Breast epithelium (tissue), 3 donors: Measurements from ENCODE around the gene FCN3.

Experiments used
- CTCF ChIP-seq, 3 donors: fragments of 450-650 bp; IDR thresholded peaks; one replicate each; pipeline ENCODE4 v1.5.1; 2016 to 2017; ENCODE audit warnings: antibody characterized with exemption in 3 of 3, mild to moderate bottlenecking in 3 of 3, moderate library complexity in 3 of 3
- POLR2A ChIP-seq: fragments of 450-650 bp; IDR thresholded peaks from one replicate; pipeline ENCODE4 v1.6.1; 2016; ENCODE audit warnings: antibody characterized with exemption, mild to moderate bottlenecking, moderate library complexity
- POLR2AphosphoS5 ChIP-seq, 3 donors: sonication (generic); formaldehyde crosslinking; IDR thresholded peaks; one replicate each; pipeline ENCODE4 v1.6.1; 2017; ENCODE audit warnings: antibody characterized with exemption in 3 of 3

GRCh38 chr1:27331426-27331825 is 43.2 kb downstream of the FCN3 start:
- no peak for TF ChIP-seq CTCF (IDR thresholded peaks at IDR 0.05)
- no peak for TF ChIP-seq POLR2A
- TF ChIP-seq POLR2AphosphoS5 (IDR thresholded peaks at IDR 0.05) = no peak
